HG02840 (cell line): ENCODE data around the gene APOBEC3G.
"Not testable (repeated sequence)": the region's sequence is repeated elsewhere in the genome, so short reads cannot be mapped to it uniquely, and the experiment has no call there.

Experiments used
- ATAC-seq: cut with Tn5 transposase; IDR thresholded peaks from one replicate; pipeline ENCODE4 v1.9.1; 2021; ENCODE audit warnings: mild to moderate bottlenecking, moderate library complexity, moderate number of reproducible peaks; ENCODE audit not compliant: unreplicated experiment, low FRiP score

APOBEC3G gene

DNA sequence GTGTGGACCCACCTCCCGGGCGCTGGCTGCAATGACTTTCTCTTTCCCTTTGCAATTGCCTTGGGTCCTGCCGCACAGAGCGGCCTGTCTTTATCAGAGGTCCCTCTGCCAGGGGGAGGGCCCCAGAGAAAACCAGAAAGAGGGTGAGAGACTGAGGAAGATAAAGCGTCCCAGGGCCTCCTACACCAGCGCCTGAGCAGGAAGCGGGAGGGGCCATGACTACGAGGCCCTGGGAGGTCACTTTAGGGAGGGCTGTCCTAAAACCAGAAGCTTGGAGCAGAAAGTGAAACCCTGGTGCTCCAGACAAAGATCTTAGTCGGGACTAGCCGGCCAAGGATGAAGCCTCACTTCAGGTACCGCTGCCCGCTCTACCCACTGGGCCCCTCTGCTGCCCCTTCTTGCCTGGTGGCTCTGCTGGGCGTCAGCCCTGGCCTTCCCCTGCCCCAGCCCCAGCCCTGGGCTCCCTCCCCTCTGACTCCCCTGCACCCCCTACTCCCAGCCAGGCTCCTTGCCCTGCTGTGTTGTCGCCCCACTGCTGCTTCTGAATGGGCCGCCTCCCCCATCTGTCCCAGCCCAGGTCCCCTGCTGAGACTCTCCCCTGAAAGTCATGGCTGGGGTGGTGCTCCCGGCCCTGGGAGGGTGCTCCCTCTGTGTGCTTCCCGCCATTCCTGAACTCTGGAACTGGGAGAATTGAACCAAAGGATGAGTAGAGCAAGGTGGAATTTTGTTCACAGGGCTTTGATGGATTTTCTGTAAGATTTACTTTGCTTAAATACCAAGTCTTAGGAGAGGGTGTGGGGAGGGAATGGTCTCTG, at the start of gene APOBEC3G:
Gene APOBEC3G (plus strand): TSS at position 250 of the 815 bp plus-strand sequence. CDS start 87 bp downstream, at position 337.
- ATAC-seq: peak; percentile 85

DNA sequence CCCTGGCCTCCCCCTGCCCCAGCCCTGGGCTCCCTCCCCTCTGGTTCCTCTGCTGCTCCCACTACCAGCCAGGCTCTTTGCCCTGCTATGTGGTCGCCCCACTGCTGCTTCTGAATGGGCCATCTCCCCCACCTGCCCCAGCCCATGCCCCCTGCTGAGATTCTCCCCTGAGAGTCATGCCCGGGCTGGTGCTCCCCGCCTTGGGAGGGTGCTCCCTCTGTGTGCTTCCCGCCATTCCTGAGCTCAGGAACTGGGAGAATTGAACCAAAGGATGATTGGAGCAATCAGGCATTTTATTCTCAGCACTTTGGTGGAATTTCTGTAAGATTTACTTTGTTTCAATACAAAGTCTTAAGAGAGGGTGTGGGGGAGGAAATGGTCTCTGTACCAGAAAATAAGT, 49.4 kb upstream of the APOBEC3G start:
- no peak for ATAC-seq

- ATAC-seq: no peak
These were observed 48.8 kb upstream of the APOBEC3G start for GRCh38 chr22:39028281-39028680.

DNA sequence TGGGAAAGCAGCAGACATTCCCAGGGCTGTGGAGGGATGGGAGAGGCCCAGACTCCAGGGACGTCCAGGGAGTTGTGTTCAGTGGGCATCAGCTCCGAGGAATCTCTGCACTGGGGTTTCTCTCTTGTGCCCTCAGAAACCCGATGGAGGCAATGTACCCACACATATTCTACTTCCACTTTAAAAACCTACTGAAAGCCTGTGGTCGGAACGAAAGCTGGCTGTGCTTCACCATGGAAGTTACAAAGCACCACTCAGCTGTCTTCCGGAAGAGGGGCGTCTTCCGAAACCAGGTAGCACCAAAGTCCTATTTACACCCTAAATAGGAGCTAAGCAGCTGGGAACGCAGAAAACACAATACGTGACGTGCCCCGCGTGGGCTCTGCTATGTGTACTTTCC, 47.8 kb upstream of the APOBEC3G start:
- no peak for ATAC-seq

GRCh38 chr22:39030705-39031104, 46.4 kb upstream of the APOBEC3G start:
- ATAC-seq: no peak

DNA sequence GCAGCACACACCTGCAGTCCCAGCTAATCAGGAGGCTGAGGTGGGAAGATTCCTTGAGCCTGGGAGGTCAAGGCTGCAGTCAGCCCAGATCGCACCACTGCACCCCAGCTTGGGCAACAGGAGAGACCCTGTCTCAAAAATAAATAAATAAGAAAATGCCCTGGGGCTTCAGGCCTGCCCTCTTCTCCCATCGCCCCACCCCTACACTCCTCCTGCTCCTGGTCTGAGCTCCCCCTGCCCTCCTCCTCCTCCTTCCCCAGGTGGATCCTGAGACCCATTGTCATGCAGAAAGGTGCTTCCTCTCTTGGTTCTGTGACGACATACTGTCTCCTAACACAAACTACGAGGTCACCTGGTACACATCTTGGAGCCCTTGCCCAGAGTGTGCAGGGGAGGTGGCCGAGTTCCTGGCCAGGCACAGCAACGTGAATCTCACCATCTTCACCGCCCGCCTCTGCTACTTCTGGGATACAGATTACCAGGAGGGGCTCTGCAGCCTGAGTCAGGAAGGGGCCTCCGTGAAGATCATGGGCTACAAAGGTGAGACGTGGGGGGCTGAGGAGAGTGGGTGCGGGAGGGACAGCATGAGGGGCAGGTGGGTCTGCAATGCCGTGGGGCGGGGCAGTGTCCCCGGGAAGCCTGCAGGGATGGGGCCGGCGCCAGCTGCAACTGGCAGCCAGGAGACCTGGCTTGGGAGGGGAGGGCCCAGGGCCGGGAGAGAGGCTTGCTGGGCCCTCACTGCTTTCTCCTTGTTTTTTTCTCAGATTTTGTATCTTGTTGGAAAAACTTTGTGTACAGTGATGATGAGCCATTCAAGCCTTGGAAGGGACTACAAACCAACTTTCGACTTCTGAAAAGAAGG, 45.4 kb upstream of the APOBEC3G start:
- ATAC-seq: not testable (repeated sequence)

- ATAC-seq: not testable (repeated sequence)
These were observed 40.0 kb upstream of the APOBEC3G start for GRCh38 chr22:39037071-39037470.

GRCh38 chr22:39039306-39040126, 37.6 kb upstream of the APOBEC3G start:
- ATAC-seq: no peak

- not testable (repeated sequence) for ATAC-seq
These were observed 36.9 kb upstream of the APOBEC3G start for GRCh38 chr22:39040155-39040537.

DNA sequence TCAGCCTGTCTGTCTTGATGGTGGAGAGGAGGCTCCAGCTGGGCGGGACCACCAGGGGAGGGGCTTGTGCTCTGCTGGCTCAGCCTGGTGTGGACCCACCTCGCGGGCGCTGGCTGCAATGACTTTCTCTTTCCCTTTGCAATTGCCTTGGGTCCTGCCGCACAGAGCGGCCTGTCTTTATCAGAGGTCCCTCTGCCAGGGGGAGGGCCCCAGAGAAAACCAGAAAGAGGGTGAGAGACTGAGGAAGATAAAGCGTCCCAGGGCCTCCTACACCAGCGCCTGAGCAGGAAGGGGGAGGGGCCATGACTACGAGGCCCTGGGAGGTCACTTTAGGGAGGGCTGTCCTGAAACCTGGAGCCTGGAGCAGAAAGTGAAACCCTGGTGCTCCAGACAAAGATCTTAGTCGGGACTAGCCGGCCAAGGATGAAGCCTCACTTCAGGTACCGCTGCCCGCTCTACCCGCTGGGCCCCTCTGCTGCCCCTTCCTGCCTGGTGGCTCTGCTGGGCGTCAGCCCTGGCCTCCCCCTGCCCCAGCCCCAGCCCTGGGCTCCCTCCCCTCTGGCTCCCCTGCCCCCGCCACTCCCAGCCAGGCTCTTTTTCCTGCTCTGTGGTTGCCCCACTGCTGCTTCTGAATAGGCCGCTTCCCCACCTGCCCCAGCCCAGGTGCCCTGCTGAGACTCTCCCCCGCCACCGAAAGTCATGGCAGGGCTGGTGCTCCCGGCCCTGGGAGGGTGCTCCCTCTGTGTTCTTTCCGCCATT, 36.4 kb upstream of the APOBEC3G start, which contains the start of gene APOBEC3F:
Gene APOBEC3F (plus strand): TSS at position 327 of the 759 bp plus-strand sequence. CDS start 97 bp downstream, at position 424.
- ATAC-seq: peak; percentile 61

GRCh38 chr22:39041908-39042307, 35.2 kb upstream of the APOBEC3G start:
- no peak for ATAC-seq

GRCh38 chr22:39043063-39043462, 34.0 kb upstream of the APOBEC3G start:
- ATAC-seq: not testable (repeated sequence)

GRCh38 chr22:39045136-39045535, 31.9 kb upstream of the APOBEC3G start:
- not testable (repeated sequence) for ATAC-seq

- ATAC-seq: not testable (repeated sequence)
These were observed 27.6 kb upstream of the APOBEC3G start for GRCh38 chr22:39049486-39049885.

DNA sequence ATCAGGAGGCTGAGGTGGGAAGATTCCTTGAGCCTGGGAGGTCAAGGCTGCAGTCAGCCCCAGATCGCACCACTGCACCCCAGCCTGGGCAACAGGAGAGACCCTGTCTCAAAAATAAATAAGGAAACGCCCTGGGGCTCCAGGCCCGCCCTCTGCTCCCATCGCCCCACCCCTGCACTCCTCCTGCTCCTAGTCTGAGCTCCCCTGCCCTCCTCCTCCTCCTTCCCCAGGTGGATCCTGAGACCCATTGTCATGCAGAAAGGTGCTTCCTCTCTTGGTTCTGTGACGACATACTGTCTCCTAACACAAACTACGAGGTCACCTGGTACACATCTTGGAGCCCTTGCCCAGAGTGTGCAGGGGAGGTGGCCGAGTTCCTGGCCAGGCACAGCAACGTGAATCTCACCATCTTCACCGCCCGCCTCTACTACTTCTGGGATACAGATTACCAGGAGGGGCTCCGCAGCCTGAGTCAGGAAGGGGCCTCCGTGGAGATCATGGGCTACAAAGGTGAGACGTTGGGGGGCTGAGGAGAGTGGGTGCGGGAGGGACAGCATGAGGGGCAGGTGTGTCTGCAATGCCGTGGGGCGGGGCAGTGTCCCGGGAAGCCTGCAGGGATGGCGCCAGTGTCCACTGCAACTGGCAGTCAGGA, 25.1 kb upstream of the APOBEC3G start:
- not testable (repeated sequence) for ATAC-seq

DNA sequence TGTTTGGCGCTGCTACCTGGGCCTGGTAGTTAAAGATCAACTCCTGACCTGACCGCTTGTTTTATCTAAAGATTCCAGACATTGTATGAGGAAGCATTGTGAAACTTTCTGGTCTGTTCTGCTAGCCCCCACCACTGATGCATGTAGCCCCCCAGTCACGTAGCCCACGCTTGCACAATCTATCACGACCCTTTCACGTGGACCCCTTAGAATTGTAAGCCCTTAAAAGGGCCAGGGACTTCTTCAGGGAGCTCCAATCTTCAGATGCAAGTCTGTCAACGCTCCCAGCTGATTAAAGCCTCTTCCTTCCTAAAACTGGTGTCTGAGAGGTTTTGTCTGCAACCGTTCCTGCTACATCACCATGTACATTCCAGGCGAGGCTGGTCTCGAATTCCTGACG, 21.4 kb upstream of the APOBEC3G start:
- ATAC-seq: no peak

DNA sequence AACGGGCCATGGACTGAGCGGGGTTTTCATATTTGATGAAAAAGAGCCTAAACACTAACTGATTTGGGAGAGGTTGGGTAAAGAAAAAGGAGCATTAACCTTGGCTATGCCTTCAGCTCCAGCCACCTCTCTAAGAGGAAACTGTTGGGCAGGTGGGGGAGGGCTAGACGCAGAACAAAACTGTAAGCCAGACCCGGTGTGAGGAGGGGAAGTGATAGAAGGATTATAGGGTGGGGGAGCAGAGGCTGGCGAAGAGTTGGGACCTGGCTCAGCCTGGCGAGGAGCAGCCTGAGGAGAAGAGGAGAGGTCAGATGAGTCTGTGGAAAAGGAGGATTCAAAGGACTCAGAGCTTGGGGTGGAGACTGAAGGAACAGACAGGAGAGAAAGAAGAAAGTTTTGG, 15.8 kb upstream of the APOBEC3G start:
- ATAC-seq: not testable (repeated sequence)

DNA sequence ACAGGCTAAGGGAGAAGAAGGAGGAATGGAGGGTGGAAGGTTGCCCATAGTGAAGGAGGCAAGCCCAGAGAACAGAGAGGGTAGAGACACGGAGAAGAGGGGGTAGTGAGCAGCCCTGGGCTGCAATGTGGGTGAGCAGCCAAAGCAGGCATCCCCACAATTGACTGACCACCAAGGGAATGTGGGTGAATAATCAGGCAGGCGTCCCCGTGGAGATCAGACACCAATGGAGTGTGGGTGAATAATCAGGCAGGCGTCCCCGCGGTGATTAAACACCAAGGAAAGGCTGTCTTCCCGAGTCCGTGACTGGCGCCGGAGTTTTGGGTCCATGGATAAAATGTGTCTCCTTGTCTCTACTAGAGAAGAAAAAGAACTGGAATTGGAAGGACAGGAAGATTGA, 15.1 kb upstream of the APOBEC3G start:
- not testable (repeated sequence) for ATAC-seq

DNA sequence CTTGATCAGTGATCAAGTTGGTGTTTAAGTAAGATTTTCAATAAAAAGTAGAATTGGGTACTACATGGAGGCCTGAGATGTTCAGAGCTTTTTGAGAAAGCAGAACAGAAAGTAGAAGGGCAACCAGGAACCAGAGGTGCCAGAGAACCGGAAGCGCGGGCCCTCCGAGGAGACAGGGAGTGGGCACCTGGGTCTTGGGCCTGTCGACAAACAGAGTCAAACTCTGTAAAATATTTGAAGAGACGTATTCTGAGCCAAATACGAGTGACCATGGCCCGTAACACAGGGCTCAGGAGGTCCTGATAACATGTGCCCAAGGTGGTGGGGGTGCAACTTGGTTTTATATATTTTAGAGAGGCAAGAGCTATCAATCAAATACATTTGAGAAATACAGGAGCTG, 13.2 kb upstream of the APOBEC3G start:
- ATAC-seq: not testable (repeated sequence)
